HG03039 (cell line): ENCODE results near the gene CD48.

ENCODE experiments used
- ATAC-seq: cut with Tn5 transposase; IDR thresholded peaks from one replicate; pipeline ENCODE4 v1.9.1; 2021; ENCODE audit warnings: mild to moderate bottlenecking, moderate library complexity; ENCODE audit not compliant: unreplicated experiment

CD48 gene, protein sequence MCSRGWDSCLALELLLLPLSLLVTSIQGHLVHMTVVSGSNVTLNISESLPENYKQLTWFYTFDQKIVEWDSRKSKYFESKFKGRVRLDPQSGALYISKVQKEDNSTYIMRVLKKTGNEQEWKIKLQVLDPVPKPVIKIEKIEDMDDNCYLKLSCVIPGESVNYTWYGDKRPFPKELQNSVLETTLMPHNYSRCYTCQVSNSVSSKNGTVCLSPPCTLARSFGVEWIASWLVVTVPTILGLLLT

DNA sequence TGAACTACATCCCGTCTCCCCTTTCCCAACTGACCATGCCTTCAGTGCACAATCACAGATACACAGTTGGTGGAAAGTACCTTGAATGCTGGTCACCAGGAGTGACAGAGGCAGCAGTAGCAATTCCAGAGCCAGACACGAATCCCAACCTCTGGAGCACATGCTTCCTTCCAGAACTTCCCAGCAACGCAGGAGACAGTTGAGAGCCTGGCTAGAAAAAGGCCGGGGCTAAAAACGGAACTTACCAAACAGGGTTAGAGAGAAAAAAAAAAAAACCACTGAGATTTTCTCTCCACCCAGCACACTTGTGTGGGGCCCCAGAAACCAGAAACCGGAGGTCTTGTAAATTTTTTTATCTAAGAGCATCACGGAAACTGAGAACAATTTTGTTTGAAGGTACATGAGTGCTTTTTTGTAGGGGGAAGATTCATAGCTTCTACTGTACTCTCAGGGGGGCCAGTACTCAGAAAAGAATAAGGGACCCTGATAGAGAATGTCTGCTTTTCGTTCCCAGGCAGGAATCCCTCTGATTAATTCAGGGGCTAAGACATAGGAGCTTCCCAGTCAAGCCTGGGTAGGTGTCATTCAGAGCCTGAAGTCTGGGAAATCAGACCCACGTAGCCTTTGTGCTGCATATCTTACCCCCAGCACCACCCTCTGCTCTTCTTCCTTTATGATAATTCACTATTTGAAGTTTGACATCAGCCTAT, at the start of gene CD48:
Gene CD48, minus strand, starts transcription at position 221 of the 710 bp plus-strand sequence. Its CDS starts 59 bp downstream, at position 162.
- ATAC-seq: no peak

DNA sequence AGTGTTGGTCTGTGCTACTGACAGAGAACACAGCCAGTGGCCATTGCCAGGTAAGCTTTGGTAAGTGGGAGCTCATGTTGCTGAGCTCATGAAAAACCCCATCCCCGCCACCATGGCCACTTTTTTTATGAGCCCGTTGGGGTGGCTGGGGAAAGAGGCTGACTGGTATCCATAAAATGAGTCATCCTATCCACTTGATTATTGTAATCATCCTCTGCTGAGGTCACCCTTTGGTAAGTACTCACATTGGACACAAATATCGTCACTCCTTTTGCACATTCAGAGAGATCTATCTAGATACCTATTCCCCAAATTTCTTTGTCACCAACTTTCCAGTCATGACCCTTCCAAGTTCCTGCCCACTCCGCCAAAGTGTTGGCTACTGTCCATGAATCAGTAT, 49.4 kb upstream of the CD48 start:
- ATAC-seq: no peak

DNA sequence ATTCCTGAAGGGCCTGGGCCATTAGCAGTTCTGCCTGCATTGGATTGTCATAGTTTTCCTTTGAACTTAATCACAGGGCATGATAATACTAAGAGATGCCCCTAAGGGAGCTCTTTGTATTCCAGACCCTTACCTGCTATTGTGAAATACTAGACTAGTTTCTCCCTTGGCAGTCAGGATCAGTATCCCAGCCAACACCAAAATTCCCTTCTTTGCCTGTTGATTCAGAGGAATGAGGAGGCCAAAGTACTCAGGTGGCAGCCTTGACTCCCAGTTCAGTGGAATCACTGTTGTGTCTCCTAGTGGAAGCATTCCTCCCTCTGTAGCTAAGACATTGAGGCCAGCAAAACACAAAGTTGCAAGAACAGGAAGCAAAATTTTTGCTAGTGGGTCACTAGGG, 48.1 kb upstream of the CD48 start:
- ATAC-seq: no peak

DNA sequence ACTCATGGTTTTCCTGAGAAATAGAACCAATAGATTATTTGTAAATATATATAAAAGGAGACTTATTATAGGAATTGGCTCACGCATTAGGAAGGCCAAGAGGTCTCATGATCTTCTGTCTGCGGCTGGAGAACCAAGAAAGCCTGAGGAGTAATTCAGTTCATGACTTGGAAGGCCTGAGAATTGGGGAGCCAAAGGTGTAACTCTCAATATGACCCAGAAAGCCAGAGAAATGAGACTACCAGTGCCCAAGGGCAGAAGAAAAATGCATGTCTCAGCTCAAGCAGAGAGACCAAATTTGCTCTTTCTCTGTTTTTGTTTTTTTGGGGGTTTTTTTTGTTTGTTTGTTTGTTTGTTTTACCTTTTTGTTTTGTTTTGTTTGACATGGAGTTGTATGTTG, 46.9 kb upstream of the CD48 start:
- no peak for ATAC-seq

DNA sequence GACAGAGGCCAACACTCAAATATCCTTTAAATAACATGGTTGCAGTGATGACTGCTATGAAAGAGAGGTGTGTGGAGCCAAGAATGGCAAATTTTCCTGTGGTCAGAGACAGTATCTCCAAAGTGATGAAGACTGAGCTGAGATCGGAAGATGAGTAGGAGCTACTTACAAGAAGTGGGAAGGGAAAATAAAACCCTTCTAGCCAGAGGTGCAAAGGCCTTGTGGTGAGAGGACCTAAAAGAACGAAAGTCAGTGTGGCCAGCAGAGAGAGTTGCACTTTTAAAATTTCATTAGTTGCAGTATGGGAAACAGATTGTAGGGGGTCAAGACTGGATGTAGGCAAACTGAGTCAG, 45.2 kb upstream of the CD48 start:
- ATAC-seq: no peak

DNA sequence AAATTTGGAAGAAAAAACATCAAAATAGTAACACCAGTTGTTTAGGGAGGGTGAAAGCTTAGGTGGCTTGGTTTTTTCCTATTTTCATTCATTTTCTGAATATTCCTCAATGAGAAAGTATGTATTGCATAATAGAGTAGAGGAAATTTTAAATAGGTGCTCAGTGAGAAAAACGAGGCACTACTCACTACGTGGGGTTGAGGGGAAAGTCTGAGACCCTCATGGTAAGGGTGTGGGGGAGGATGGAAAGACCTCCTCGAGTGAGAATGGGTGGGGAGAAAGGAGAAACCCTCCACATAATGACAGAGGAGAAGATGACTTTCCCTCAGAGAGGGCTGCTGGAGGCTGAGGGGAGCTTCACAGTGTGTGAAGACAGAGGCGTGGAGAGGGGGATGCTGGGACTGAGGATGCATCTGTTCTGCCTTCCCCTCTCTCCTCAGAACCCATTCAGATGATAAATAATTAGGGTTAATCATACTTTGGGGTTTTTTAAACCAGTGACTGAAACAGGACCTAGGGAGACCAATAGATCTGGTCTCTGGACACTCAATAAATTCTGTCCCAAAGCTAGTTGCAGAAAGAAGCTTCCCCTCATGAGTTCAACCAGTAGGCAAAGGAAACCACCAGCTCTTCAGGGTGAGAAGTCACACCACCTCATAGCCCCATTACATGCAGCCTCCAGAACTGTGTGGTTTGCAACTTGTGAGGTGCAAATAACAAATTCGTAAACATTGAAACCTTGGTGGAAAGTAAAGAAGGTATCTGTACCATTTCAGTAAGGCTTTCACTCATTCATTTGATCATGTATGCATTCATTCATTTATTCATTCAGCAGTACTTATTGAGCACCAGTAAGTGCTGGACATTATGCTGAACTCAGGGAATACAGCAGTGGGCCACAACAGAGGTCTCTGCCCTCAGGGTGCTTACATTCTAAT, 44.6 kb upstream of the CD48 start:
- ATAC-seq: no peak

DNA sequence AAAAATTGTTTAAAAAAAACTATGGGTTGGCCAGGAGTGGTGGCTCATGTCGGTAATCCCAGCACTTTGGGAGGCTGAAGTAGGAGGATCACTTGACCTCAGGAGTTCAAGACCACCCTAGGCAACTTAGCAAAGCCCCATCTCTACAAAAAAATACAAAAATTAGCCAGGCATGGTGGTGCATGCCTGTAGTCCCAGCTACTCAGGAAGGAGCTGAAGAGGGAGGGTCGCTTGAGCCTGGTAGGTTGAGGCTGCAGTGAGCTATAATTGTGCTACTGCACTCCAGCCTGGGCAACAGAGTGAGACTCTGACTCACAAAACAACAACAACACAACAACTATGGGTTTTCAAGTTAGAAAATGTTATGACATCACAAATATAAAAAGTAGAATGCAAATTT, 43.8 kb upstream of the CD48 start:
- ATAC-seq: no peak

DNA sequence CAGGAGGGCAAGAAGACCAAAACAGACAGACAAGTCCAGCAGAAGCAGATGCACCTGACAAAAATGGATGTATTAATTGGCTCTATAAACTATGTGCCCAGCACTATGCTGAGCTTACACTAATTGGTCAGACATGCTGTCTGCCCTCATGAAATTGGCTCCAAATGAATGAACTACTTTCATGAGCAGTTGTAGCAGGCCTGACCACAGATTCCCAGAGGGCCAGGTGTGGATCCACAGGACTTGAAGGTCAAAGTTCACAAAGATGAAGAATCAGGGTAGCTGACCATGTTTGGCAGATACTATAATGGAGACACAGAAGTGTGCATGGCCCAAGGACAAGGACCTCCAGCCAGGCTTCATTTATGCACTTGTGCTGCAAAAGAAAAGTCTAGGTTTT, 42.0 kb upstream of the CD48 start:
- no peak for ATAC-seq

DNA sequence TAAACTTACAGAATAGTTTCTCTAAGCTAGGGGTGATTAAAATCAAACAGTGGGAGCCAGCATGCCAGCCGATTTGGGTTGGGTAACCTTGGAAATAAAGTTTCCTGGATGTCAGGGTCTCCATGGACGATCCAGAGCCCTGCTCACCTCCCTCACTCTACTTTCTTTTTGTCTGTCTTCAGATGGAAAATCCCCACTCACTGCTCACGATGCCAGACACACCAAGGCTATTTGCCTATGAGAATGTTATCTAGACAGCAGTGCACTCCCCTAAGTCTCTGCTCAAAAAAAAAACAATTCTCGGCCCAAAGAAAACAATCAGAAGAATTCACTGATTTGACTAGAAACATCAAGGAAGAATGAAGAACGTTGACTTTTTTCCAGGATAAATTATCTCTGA, 41.3 kb upstream of the CD48 start:
- no peak for ATAC-seq

DNA sequence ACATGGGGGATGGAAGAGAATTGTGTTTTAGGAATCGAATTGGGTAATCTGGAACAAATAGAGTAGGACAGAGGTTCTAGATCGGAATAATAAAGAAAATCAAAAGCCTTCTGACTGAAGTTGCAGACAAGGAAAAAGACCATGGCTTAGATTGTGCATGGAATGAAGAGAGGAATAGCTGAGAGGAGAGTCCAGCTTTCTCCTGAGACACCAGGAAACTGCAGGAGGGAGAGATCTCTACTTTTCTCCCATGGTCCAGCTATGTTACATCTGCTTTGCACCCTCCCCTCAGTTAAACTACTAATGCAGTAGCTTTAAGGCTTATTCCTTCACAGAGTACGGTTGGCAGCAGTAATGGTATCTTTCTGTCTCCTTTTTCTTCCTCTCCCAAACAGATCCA, 40.8 kb upstream of the CD48 start:
- ATAC-seq: no peak

DNA sequence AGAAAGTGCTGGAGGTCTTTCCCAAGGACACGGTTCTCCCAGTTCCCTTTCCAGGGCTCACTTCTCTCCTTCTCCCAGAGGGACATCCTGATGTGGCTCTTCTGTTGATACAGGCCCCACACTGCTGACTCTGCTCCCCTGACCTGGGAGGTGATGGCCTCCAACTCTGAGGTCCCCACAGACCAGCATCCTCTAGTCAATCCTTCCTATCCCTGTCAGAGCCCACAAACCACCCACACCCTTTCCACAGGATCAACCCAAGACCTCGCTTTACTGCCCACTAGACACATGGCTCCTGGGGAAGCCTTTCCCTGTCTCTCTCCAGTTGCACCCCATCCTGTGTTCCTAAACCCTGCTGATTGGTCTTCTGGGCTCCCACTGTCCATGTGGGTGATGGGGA, 39.0 kb upstream of the CD48 start:
- ATAC-seq: no peak

DNA sequence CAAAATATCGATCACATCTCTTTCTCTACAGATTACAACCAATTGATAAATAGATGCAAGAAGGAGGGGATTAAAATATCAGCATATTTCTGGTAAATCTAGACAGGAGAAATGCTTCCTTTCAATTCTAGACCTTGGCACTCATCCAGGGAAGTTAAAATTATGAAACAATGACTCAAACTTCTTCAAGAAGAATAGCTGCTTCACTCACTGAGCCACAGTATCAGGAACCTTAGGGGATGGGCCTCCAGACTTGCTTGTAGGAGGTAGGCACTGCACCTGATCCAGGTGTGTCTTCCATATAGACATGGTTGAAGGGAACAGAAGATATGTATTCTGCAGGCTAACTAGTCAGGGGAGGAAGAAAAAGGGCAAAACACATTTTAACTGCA, 37.3 kb upstream of the CD48 start:
- ATAC-seq: no peak

DNA sequence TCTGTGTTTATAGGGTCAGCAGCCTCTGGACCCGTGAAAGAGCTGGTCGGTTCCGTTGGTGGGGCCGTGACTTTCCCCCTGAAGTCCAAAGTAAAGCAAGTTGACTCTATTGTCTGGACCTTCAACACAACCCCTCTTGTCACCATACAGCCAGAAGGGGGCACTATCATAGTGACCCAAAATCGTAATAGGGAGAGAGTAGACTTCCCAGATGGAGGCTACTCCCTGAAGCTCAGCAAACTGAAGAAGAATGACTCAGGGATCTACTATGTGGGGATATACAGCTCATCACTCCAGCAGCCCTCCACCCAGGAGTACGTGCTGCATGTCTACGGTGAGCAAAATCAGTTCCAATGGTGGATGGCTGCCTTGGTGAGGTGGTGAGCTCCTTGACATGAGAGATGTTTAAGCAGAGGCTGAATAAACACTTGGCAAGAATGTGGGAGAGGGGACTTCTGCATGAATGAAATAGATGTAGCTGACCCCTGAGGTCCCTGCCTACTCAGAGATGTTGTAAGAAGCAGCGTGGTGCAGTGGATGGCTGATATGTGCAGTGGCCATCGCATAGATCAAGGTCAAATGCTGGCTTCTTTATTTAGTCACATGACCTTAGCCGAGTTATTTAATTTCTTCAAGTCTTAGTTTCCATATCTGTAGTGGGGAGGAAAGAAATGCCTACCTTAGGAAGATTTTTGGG, 36.7 kb upstream of the CD48 start:
- no peak for ATAC-seq

DNA sequence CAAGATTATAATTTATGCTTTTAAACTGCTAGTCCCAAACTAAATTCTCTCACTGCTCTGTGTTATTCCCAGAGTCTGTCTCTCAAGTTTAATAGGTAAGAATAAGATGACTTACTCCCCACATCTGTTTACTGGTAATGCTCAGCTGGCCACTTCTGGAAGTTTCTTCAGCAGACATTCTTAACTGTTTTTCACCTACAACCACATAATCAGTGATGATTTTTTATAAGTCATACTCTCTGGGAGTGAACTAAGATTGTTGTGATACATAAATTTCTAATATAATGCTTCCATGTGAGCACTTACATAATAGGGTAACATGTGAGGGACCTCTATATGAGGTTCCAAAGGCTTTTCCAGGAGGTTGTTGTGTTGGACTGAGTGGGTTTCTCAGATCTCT, 36.1 kb upstream of the CD48 start:
- no peak for ATAC-seq

DNA sequence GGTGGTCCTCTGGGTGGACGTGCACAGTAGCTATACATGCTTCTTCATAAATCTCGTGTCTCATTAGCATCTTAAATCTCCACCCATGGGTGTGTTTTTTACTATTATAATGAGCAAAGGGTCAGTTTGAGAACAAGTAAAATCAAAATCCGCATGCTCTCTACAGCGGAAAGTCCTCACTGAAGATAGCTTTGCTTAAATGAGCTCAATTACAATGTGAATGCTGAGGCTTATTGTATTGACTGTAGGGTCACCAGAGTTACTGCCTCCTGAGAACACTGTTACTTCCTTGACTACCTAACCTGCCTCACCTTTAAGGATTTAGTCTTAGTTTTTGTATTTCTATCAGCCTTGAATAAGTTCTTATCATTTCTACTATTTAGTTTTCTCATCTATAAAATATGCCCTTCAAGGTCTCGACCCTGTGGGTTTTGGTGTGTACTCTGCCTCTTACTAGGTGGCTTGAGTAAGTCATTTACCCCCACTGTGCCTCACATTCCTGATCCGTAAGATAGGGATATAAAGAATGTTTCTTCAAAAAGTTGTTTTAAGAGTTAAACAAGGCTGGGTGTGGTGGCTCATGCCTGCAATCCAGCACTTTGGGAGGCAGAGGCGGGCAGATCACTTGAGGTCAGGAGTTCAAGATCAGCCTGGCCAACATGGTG, 35.3 kb upstream of the CD48 start:
- no peak for ATAC-seq

DNA sequence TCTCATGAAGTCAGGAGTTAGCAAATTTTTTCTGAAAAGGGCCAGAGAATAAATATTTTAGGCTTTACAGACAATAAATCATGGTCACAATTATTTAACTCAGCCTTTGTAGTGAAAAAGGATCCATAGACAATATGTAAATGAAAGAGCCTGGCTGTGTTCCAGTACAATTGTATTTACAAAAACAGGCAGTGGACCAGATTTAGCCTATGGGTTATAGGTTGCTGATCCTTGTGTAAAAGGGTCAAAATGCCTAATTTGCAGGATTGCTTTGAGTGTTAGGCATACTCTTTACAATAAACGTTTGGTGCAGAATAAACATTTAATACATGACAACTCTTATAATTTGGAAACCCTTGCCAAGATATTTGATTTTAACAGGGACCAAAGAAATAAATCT, 33.9 kb upstream of the CD48 start:
- no peak for ATAC-seq

DNA sequence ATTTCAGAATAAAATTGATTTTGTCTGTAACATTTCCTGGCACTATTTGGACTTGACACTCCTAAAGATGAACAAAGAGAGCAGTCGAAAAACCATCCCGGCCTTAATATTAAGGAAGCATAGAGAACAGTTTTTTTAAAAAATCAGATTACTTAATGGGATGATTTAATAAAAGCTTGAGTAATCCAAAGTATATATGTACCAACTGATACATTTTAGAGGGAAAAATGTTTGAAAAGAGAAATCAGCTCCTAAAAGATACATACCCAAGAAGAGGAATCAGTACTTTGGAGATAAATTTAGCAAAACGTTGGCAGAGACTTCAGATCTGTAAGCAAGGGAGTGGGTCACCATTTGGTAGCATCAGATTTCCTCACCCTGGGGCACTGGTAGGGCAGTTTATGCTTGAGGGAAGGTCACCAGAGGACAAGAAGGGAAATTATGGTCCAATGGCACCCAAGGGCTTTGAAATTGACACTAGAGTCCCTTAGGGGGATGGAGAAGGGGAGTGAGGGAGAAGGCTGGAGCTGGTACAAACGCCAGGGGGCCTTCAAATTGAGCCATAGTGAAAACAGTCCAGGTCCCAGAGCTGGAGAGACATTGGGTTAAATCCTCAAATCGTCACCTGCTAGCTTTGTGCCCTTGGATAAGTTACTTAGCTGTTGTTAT, 33.4 kb upstream of the CD48 start:
- ATAC-seq: no peak

DNA sequence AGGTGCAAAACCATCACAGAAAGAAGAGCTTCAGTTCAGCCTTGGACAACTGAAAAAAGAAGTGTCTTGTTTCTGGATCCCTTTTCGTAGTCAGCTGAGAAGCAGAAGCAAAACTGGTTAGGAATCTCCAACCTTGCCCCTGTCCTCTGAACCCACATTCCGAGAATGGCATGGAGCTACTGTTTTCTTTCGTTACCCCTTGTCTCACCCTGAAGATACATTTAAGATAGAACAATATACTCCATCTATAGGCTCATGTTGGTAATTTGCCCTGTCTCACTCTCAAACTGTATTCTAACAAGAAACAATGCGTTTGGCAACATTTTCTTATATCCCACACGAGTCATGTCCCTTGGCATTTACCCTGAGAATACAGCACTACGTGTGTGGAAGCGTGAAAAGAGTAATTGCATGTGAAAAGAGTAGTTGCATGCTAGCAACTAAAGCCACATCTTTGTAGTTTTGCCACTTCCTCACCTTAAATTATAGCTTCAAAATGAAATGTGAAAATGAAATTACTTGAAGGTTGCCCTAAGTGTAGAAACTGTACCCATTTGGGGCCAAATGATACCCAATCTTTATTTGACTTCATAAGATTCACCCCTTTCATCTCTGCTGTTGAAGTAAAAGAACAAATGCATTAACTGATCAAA, 32.7 kb upstream of the CD48 start:
- ATAC-seq: no peak

DNA sequence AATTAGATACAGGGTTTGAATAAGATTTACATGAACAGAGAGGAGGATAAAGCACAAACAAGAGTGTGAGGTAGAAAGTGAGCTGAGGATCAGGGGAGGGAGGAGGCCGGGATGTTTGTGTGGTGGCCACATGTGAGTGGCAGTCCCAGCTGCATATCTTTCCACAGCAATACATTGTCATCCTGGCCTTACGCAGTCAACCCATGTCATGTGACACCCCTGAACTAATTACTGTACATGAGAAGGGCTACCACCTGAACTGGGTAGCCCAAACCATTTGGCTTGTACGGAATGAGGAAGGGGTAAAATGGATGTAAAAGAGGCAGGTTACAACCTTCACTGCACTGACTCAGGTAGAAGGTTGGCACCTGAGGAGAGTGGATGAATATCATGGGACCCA, 31.6 kb upstream of the CD48 start:
- no peak for ATAC-seq
